Effector CD4-positive, alpha-beta T cell (primary cell): ENCODE results near the gene IGFBP5.

Source experiments
- DNase-seq: peaks from one replicate; pipeline ENCODE4 v3.0.0-alpha.2; 2020

IGFBP5 gene

DNA sequence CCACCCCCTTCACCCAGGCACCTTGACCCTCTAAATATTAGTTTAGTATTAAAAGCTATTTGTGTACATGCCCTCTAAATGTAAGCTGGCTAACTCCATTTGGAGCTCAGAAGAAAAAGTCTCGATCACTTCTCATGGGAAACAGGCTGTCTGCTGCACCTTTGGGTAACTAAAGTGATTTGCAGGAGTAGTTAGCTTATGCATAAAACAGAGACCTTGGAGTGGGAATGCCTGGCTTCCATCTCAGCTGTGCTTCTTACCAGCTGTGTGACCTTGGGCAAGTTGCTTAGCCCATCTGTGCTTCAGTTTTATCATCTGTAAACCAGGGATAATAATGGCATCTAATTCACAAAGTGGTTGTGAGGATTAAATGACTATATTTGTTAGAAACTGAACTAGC lies 32.2 kb downstream of the IGFBP5 start:
- DNase-seq = no peak

DNA sequence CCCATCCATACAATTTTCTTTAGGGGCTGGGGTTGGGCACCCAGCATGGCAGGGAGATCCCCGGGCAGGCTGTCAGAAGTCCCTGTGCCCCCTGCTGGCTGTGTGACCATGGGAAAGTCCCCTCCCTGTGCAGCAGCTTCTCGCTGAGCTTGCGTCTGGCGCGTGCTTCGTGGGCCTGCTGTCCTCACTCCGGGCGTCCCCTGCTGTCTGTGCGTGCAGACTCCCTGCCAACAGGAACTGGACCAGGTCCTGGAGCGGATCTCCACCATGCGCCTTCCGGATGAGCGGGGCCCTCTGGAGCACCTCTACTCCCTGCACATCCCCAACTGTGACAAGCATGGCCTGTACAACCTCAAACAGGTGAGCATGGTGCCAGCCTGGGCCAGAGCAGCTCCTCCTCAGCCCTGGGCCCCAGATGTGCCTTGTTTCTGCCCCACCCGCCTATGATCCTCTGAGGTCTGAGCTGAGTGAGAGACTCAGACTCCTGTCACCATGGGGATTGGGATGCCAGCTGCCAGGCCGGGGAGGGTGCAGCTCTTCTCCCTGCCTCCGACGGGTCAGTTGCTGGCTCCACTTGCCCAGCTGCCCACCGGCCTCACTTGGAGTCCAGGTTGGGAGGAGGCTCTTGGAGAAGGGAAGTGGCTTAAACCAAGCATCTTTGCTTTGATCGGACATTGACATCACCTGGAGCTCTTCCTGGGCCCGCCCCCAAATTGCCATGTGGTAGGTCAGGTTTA lies 33.5 kb downstream of the IGFBP5 start:
- no peak for DNase-seq

DNA sequence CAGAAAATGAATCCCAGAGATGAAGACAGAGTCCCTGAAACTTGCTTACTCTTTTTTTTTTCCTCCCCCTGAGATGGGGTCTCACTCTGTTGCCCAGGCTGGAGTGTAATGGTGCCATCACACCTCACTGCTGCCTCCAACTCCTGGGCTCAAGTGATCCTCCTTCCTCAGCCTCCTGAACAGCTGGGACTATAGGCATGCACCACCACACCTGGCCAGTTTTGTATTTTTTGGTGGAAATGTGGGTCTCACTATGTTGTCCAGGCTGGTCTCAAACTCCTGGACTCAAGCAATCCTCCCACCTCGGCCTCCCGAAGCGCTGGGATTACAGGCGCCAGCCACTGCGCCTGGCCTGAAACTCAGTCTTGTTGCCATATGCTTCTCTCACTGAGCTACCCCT lies 34.3 kb downstream of the IGFBP5 start:
- no peak for DNase-seq

DNA sequence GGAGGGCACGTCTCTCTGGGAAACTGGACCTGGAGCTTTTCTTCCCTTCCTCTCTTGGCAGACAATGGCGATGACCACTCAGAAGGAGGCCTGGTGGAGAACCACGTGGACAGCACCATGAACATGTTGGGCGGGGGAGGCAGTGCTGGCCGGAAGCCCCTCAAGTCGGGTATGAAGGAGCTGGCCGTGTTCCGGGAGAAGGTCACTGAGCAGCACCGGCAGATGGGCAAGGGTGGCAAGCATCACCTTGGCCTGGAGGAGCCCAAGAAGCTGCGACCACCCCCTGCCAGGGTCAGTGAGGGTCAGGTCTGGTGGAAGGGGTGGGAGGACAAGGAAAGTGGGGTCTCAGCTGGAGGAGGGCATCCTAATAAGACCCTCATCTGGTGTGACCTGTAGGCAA lies 34.9 kb downstream of the IGFBP5 start:
- DNase-seq = no peak

DNA sequence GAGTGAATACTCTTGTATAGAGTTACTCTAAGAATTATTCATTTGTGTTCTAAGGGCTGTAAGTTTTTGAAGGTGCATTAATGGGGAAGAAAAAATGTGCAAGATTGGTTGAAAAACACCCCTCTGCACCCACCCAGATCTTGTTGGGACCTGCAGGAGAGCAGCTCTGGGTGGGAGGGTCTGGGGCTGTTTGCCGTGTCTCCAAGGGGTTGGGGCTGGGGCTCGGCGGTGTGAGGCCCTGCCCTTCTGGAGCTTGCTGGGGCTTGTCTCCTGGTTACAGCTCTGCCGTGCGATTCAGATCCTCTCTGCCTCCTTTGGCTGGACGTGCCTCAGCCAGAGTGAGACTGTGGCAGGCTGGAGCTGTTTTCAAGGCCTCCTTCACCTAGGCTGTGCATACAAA lies 36.1 kb downstream of the IGFBP5 start:
- DNase-seq = no peak

DNA sequence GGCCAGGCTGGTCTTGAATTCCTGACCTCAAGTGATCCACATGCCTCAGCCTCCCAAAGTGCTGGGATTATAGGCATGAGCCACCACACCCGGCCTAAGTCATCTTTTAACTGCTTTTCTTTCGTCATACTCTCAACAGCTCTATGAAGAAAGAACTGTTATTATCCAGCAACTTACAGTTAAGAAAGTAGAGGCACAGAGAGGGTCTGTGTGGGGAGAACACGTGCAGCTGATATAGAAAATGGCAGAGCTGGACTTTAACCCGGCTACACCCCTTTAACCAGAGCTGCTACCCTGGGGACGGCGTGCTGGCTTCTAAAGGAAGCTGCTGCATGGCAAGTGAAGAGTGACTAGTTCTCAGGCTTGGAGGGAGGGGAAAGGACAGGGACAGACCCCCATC lies 36.6 kb downstream of the IGFBP5 start:
- no peak for DNase-seq

DNA sequence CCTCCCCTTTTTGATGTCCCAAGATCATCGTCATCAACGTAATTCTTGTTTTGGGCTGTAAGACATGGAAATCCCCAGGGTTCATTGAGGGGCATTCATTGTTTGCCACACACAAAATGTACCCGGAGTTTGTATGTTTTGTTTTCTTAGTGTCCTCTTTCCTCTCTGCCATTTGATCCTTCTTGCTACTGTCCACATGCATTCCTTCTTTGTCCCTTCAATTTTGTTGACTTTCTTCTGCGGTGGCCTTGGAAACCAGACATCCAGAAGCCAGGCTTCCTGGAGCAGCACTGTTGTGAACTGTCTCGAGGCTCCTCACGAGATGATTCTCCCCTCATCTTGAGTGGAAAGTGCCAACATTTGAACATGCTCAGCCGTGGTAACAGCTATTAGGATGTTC lies 37.4 kb downstream of the IGFBP5 start:
- no peak for DNase-seq

DNA sequence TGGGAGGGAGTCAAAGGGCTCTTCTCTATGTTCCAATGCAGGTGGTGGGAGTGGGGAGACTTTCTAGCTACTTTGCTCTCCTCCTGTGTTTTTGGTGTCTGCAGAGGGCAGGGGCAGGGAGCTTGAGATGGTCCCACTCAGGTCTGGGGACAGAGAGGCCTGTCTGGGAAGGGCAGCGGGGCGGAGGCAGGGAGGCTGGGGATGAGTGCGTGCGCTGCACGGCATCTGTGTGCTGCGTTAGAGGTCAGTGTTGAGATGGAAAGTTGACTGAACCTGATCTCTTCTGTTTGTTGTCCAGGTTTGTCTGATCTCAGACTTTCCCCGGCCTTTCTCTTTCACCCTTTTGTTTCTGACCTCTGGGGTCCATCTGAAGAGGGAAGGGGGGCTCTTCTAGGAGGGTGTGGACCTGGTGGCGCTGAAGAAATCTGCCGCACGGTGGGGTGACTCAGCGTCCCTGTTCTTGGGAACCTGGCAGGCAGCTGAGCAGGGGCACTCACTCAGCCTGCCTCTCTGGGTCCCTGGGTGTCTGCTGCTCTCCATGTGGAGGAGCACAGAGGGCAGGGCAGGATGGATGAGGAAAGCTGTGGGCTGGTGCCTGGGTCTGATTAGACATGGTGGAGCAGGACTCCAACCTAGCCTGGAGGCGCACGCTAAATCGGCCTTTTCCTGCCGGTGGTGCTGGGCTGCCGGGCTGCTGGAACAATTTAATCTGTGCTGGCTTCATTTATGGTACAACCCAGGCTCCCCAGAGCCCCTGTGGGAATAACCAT lies 38.1 kb downstream of the IGFBP5 start:
- no peak for DNase-seq

DNA sequence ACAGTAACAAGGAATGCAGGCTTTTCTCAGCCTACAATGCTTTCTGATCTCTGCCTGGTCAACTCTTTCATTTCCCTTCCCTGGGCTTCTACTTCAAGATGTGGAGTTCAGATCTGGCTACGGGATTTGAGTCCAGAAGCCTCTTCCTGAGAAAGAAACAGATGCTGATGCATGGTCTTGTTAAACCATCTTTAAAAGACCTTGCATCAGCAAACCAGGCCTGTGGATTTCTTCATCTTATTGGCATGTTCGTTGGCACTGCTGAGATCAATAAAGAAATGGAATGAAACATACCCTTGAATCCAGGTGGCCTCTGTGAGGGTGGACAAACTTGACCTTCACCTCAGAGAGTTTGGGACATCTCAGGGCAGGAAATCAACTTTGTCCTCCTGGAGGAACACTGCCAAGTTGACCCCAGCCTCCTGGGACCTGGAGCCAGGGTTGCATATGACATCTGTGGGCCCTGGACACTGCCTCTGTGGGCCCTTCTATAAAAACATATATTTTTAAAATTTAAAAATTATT lies 40.8 kb downstream of the IGFBP5 start:
- no peak for DNase-seq

DNA sequence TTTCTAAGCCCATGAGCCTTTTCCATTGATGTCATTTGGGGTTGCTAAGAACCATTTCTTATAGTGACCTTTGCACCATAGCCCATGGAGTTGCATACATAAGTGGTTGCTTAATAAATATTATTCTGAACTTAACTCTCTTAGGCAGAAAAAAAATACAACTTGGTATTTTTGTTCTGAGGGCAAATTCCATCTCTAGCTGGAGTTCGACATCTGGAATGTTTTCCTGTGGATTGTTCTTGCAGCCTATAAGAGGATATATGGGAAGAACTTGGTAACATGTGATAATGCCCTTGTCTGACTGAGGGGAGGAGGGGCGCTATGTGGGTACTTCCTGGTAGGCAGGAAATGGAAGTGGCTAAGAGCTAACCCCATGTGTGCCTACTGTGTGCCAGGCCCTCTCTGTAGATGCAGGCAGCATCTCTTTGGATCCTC lies 41.4 kb downstream of the IGFBP5 start:
- no peak for DNase-seq

DNA sequence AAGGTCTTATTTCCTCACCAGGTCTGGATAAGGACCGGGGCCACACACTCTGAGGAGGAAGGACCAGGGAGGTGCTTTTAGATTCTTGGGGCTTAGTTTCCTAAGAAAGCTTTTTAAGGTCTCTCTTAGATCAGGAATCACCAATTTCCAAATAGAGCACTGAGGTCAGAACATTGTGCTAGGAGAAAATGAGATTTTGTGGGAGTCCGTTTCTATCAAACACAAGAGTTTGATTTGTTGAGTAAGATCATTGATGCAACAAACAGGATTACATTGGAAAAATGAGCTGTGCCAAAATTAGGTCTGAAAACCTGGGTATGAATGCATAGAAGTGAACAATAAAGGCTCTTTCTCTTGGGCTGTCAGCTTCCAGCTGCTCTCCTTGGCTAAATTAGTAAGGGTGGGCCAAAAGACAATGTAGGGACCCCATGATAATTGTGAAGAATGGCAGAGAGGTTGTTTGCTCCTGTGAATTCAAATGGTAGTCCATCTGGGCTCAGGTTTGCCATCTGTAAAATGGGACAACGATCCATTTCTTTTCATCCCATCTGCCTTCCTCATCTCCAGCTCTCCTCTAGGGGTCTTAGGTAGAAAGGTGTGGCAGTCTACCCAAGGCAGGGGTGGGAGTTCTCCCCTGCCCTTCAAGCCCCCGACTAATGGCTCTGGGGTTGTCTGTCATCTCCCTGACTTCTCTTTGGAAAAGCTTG lies 42.1 kb downstream of the IGFBP5 start:
- no peak for DNase-seq

DNA sequence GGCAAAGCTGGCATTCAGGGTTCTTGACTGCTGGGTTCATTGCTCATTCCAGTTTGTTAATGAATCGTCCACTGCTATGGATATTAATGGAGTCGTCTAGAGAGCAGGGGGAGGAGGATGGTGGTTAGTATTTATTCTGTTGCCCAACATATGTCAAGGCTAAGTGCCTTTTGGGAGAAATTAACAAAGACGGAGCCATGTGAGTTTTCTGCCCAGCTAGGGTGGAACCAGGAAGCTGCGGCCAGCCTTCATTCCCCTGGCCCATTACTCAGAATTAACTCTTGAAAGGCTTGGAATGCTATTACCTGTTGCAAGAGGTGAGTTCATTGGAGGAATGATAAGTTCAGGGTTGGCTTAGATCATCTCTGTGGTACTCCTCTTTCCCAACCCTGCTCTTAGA lies 42.8 kb downstream of the IGFBP5 start:
- no peak for DNase-seq

DNA sequence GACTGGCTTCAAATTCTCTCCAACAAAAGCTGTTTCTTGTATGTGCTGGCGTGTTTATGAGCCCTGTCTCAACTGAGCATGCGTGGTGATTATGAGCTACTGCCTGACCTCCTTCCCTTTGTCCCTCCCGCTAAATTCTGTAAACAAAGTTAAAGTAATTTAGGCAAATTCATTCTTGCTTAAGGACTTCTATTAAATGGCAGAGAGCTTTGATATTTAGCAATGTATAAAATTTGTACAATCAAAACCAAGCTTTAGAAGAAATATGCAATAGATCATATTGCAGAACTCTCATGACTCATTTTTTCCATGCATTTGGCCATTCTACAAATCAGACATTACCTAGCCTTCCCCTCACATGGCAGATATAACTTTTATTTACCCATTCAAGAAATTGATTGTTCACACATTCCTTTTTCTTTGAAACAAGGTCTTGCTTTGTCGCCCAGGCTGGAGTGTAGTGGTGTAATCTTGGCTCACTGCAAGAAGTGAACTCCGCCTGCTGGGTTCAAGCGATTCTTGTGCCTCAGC lies 43.9 kb downstream of the IGFBP5 start:
- DNase-seq = no peak

DNA sequence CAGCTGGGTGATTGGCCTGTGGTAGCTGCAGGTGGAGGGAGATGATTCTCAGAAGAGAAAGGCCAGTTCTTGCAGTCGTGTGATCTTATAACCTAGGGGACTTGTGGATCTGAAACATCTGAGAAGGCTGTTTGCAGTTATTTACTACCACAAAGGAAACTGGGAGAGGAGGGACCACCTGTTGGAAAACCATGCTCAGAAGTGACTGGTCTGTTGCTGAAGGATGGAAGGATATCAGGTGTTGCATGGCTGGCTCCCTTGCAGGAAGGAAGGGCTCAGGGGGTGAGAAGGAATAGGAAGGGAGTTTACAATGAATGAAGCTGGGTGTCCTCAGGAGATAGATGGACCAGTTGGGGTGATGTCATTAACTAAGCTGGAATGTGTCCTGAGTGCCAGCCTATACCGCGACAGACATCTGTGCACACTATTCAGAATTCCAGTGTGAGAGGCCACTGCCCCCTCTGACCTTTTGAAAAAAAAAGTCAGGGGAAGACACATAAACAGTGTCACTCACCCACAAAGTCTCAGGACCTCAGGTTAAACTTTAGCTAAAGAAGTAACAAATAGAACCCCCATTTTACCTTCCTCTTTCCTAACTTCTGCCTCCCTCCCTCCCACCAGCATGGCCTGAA lies 44.6 kb downstream of the IGFBP5 start:
- no peak for DNase-seq

DNA sequence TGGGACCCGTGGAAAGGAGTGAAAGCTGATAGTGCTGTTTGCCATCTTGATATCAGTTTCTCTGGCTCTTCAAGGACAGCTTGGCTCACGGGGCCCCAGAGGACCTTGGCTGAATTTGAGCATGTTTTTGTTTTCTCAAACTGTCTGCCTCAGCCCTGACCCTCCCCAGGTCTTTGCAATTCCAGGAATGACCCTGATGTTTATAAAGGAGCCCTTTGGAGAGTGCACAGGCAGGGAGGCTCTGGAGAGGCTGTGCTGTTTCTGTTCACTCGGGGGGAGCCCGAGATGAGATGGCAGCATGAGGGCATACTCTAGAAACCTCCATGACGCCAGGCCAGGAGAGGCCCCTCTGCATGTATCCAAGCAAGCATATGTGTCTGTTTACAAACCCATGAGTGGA lies 45.8 kb downstream of the IGFBP5 start:
- DNase-seq = no peak

DNA sequence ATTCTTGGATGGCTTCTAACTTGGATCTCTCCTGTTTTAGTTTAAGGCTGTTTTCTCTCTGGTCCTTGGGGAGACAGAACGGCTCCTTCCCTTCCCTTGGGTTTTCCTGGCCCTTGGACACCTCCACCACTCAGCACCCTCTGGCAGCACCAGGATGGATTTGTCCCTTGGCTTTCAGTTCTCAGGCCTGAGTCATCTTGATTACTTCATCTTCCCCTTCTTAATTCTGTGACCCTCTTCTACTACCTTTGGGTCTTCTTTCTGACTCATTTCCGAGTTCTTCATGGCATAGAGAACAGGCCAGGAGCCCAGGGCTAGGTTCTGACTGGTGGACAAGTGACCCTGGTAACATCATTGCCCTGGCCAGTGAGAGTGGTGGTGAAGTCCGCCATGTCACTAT lies 47.2 kb downstream of the IGFBP5 start:
- DNase-seq = no peak

DNA sequence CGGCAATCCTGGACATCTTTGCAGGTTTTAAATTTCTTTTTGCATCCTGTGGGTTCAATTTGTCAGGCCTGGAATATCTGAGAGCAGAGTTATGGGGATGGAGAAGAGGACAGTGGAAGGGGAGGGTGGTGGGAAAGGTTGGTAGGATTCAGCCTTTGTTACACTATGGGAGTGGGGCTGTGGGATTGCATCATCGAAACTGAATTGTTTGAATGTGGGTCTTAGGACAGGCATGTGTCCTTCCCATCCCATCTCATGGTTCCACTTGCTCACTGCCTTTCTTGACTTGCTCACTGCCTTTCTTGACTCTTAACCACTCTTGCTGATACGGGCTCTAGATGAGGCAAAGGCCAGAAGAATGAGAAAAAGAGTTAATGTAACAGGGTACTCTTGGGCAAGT lies 49.2 kb downstream of the IGFBP5 start:
- DNase-seq = no peak

DNA sequence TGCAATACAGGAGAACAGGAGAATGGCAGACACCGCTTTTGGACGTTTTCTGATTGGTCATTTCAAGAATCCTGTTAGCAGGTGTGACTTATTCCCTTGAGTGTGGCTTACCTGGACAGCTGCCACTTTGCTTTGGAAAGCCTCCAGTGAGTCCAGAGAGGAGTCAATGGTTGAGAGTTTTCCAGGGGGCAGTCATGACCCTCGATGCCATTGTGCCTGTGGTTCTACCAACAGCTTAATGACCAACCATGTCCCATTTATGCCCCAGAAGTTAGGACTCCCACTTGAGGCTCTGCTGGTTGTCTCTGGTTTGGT lies 49.8 kb downstream of the IGFBP5 start:
- no peak for DNase-seq

DNA sequence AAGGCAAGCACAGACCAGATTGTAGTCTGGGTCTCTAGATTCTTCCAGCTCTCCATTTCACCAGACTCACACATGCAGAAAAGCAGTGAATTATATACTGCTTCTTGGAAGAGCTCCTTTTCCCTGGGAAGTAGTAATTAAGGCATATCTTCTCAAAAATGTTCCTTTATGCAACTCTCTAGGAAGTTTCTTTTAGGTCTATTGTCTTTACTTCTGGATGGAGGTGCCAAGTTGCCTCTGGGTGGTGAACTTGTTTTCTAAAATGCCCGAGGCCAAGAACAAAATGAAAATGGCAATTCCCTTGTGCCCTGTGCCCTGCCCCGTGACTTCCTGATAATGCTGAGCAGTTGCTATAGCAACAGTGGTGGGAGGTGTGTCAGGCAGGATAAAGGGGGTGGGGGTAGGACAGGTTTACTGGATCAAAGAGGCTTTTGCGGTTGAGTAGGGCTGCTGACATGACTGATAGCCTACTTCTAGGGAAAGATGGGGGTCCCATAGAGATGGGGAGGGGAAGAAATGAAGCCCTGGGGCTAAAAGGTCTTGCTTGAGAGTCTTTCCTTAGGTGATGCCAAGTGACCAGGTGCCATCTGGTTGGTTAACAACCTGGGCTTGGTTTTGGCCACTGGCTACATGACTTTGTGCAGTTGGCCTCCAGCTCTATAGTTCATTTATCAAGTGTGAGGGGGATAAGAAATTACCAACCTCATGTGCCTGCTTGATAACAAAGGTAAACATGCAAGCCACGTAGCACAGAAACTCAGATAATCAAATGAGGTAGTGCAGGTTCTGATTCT lies 50.3 kb downstream of the IGFBP5 start:
- DNase-seq = no peak

DNA sequence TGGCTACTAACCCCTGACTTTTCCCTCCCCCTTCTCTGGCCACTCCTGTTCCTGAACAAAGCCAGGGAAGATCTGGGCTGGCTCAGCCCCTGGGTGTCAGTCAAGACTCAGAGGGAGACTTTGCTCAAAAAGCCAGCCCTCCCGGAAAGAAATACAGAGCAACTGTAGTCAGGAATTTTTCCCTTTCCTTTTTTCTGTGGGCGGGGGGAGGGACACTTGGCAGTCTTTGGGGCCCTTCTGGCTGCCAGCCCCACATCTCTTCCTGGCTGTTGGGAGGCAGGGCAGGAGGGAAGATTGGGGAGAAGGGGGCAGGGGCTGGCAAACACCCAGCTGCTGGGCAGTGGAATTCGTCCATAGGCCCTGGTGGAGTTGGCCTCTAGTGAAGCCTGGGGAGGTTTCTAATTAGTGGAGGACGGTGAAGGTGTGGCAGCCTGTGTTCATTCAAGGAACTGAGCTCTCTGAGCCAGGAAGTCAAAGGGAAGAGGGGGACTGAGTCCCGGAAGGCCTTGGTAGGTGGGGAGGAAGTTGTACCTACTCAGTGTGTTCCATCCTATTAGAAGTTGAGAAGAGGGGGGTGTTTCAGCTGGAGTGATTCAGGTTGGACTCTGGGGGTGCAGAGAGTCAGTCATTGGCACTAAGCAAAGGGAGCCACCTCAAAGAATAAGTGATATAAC lies 51.2 kb downstream of the IGFBP5 start:
- no peak for DNase-seq

DNA sequence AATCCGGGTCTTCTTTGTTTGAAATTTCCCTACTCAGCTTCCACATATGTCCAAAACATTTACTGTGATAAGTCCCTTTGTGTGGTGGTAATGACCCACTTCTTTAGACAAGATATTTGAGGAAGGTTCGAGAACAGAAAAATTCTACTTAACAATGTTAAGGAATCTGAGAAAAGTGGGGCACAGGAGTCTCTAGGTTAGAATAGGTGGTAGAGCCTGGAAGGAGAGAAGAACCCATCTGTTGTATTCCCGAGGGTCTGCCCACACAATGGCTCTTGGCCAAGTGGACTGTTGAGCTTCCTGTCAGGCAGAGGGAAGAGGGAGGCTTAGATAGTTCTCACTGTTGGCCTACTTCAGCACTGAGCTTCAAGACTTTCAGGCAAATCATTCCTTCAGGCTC lies 57.9 kb downstream of the IGFBP5 start:
- DNase-seq = no peak
